Measurements from ENCODE around the gene XYLT1.

DNA sequence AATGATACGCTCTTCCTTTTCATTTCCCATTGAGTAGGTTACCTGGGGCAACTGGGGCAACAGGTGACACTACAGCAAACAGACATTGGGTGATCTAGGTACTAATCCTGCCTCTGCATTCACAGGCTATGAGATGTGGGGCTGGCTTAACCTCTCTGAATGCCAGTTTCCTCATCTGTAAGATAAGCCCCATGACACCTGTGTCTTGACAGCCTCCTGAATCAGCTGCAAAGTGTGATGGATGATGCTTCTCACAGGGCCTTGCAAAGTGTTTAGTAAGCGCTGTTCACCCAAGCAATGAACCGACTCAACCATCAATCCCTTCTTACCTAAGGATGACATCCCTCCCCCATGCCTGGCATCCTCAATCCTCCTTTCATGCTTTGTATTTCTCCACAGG is 322.8 kb downstream of the XYLT1 start:
- TF ChIP-seq CTCF (IDR thresholded peaks at IDR 0.05) (no peak), POLR2AphosphoS5 (IDR thresholded peaks at IDR 0.05; ENCODE audit: insufficient read depth in 1 of 2, low read depth in 1 of 2) (no peak), POLR2A (IDR thresholded peaks at IDR 0.05) (no peak)

All from vagina (tissue), 2 donors.